SK-N-SH (cell line): ENCODE data around the gene LOX. TPM values are rescaled to one million over a fixed set of nuclear protein-coding genes. Genes with fewer than 3 reads are reported as not detected.

ENCODE experiments used
- CTCF ChIA-PET: fragments of 300-600, 350-600 bp; formaldehyde crosslinking; extraction: SDS; loops from one replicate; lab custom pipeline; 2021; lab: Yijun Ruan, JAX
- POLR2A ChIA-PET: fragments of 350-600 bp; sonication (Branson Sonifier 250); formaldehyde crosslinking; extraction: SDS; loops from one replicate; lab custom pipeline; 2020; ENCODE audit warnings: antibody characterized with exemption, inconsistent platforms; lab: Yijun Ruan, JAX
- DNase-seq: peaks from one replicate; pipeline ENCODE4 v3.0.0; 2012
- H2AFZ ChIP-seq: fragments of 200-600 bp; sonication (generic); 2 replicates; pipeline ENCODE4 v1.8.1; 2016; ENCODE audit warnings: antibody characterized with exemption, mild to moderate bottlenecking, low read depth
- H3F3A ChIP-seq: fragments of 200-600 bp; sonication (generic); replicated peaks from 2 replicates; pipeline ENCODE3; 2016; ENCODE audit warnings: antibody characterized with exemption, mild to moderate bottlenecking; ENCODE audit not compliant: insufficient read depth
- H3K27ac ChIP-seq, 2 experiments: fragments of 200-500 bp in 1 of 2; fragments of 200-600 bp in 1 of 2; sonication (Bioruptor generic) in 1 of 2; sonication (generic), shearing (Covaris generic) in 1 of 2; 2 replicates each; pipeline versions ENCODE4 v1.5.1 to v1.6.1; 2014 to 2016; ENCODE audit warnings: low read depth in 2 of 2, inconsistent platforms in 1 of 2, low read length in 1 of 2, mild to moderate bottlenecking in 1 of 2, mixed read lengths in 1 of 2
- H3K27me3 ChIP-seq: fragments of 200-600 bp; sonication (generic), shearing (Covaris generic); 2 replicates; pipeline ENCODE4 v1.6.1; 2016; ENCODE audit warnings: mixed run types; ENCODE audit not compliant: insufficient read depth
- H3K36me3 ChIP-seq, 2 experiments: fragments of 200-500 bp in 1 of 2; fragments of 200-600 bp in 1 of 2; sonication (Bioruptor generic) in 1 of 2; sonication (generic) in 1 of 2; replicated peaks in 1 of 2; 2 replicates each; pipeline versions ENCODE3 to v1.5.1; 2014 to 2016; ENCODE audit warnings: low read length in 1 of 2, mild to moderate bottlenecking in 1 of 2; ENCODE audit not compliant: insufficient read depth in 2 of 2, control insufficient read depth in 1 of 2
- H3K4me1 ChIP-seq, 2 experiments: fragments of 200-500 bp in 1 of 2; fragments of 200-600 bp in 1 of 2; sonication (Bioruptor generic) in 1 of 2; sonication (generic), shearing (Covaris generic) in 1 of 2; 2 replicates each; pipeline versions ENCODE4 v1.5.1 to v1.6.1; 2014 to 2016; ENCODE audit warnings: low read depth in 1 of 2, low read length in 1 of 2, mixed run types in 1 of 2; ENCODE audit not compliant: insufficient read depth in 2 of 2, control insufficient read depth in 1 of 2
- H3K4me2 ChIP-seq: fragments of 200-600 bp; sonication (generic), shearing (Covaris generic); 2 replicates; pipeline ENCODE4 v1.6.1; 2017; ENCODE audit warnings: mixed run types
- H3K4me3 ChIP-seq, 2 experiments: fragments of 200-500 bp in 1 of 2; fragments of 200-600 bp in 1 of 2; sonication (Bioruptor generic) in 1 of 2; sonication (generic), shearing (Covaris generic) in 1 of 2; 2 replicates each; pipeline versions ENCODE4 v1.5.1 to v1.8.1; 2014 to 2016; ENCODE audit warnings: low read depth in 2 of 2, inconsistent platforms in 1 of 2, low read length in 1 of 2, mild to moderate bottlenecking in 1 of 2, mixed read lengths in 1 of 2, moderate library complexity in 1 of 2
- H3K79me2 ChIP-seq: fragments of 200-600 bp; sonication (generic); 2 replicates; pipeline ENCODE4 v1.8.1; 2017; ENCODE audit warnings: mild to moderate bottlenecking; ENCODE audit not compliant: insufficient read depth
- H3K9ac ChIP-seq: fragments of 200-600 bp; sonication (generic); 2 replicates; pipeline ENCODE4 v1.6.1; 2017; ENCODE audit warnings: mixed run types
- H3K9me2 ChIP-seq: fragments of 200-600 bp; sonication (generic); 2 replicates; pipeline ENCODE4 v1.6.1; 2017; ENCODE audit warnings: mixed run types
- H3K9me3 ChIP-seq: fragments of 200-600 bp; sonication (generic); 2 replicates; pipeline ENCODE4 v1.6.1; 2017; ENCODE audit warnings: mixed run types, mild to moderate bottlenecking, moderate library complexity
- H4K20me1 ChIP-seq: fragments of 200-600 bp; sonication (generic); 2 replicates; pipeline ENCODE4 v1.6.1; 2017; ENCODE audit warnings: mild to moderate bottlenecking, mixed run types; ENCODE audit not compliant: insufficient read depth
- ELF1 ChIP-seq: IDR thresholded peaks from 2 replicates; pipeline ENCODE4 v1.4.0; 2012
- EZH2phosphoT487 ChIP-seq: fragments of 200-600 bp; sonication (generic); IDR thresholded peaks from 2 replicates; pipeline ENCODE4 v1.6.1; 2017; ENCODE audit warnings: low read depth, mixed run types, mild to moderate bottlenecking, antibody characterized with exemption, moderate library complexity, borderline replicate concordance
- FOXJ3 ChIP-seq: sonication (generic); formaldehyde crosslinking; IDR thresholded peaks from 2 replicates; pipeline ENCODE4 v1.5.1; 2020; ENCODE audit warnings: mild to moderate bottlenecking, missing genetic modification reagents
- GABPA ChIP-seq: IDR thresholded peaks from 2 replicates; pipeline ENCODE4 v1.4.0; 2012; ENCODE audit warnings: low read depth, mild to moderate bottlenecking
- GATA2 ChIP-seq: sonication (generic); formaldehyde crosslinking; IDR thresholded peaks from 2 replicates; pipeline ENCODE4 v1.5.0; 2020; ENCODE audit warnings: mild to moderate bottlenecking, missing genetic modification reagents
- PBX3 ChIP-seq: IDR thresholded peaks from 2 replicates; pipeline ENCODE4; 2012
- REST ChIP-seq: IDR thresholded peaks from 2 replicates; pipeline ENCODE4 v1.6.1; 2012; ENCODE audit warnings: mild to moderate bottlenecking, low read depth, low read length, moderate library complexity
- RFX5 ChIP-seq: IDR thresholded peaks from 2 replicates; pipeline ENCODE4 v1.6.1; 2012; ENCODE audit warnings: mild to moderate bottlenecking, improper control_type of control experiment, low read length
- TEAD4 ChIP-seq: IDR thresholded peaks from 2 replicates; pipeline ENCODE4 v1.4.0; 2012; ENCODE audit warnings: mild to moderate bottlenecking, borderline replicate concordance; ENCODE audit not compliant: insufficient read depth
- USF1 ChIP-seq: IDR thresholded peaks from 2 replicates; pipeline ENCODE4 v1.4.0; 2012; ENCODE audit warnings: low read depth, borderline replicate concordance
- USF2 ChIP-seq: fragments of 150-350 bp; IDR thresholded peaks from 2 replicates; pipeline ENCODE4 v1.6.1; 2017; ENCODE audit warnings: antibody characterized with exemption, low read length, low read depth, borderline replicate concordance
- YY1 ChIP-seq: IDR thresholded peaks from 2 replicates; pipeline ENCODE4 v1.4.0; 2012; ENCODE audit warnings: low read depth, mild to moderate bottlenecking
- ZBTB33 ChIP-seq: IDR thresholded peaks from 2 replicates; pipeline ENCODE4 v1.4.0; 2012; ENCODE audit warnings: low read depth, borderline replicate concordance
- WGBS: methylation state at CpG from one replicate; pipeline ENCODE4 v1.1.6; 2017; ENCODE audit warnings: low lambda C conversion rate; 5-methylcytosine and 5-hydroxymethylcytosine counted together
- polyA plus RNA-seq, 3 experiments: library from polyadenylated mRNA; depleted of rRNA; stranded (reverse); fragments of >200 nt; gene quantifications; 2 replicates each; pipeline ENCODE4 v1.2.3, GENCODE V29; 2012

Gene LOX
- polyA plus RNA-seq, 1 of the 3 experiments (the other 2 are of a cell fraction) = 36.3 TPM

- Histone ChIP-seq H3K9me3 (no peaks in the 10 kb centered on the region), H3K9ac (no peak overlapping the region), H3K79me2 (peaks cover 8% of the 10 kb centered on the region; the same call in 1 of the 2 replicates), H3K27me3 (no peaks in the 10 kb centered on the region), H3K9me2 (no peaks in the 10 kb centered on the region), H4K20me1 (no peaks in the 10 kb centered on the region), H3F3A (peaks cover 20% of the 10 kb centered on the region), H2AFZ (no peak overlapping the region), H3K4me3 (no peak overlapping the region), H3K4me2 (no peak overlapping the region), H3K27ac (no peak overlapping the region), H3K36me3 (peaks cover 19 to 43% of the 10 kb centered on the region in 2 experiments), H3K4me1 (peaks cover 4 to 5% of the 10 kb centered on the region in 2 experiments; a peak in 3 of 4 replicates)
- no peak for TF ChIP-seq ELF1
- no peak for TF ChIP-seq USF2
- no peak for TF ChIP-seq RFX5
- no peak for TF ChIP-seq PBX3
- TF ChIP-seq GATA2 (CRISPR knock-in tag) = no peak
- TF ChIP-seq USF1 = no peak
- no peak for TF ChIP-seq EZH2phosphoT487
- no peak for TF ChIP-seq ZBTB33
- no peak for TF ChIP-seq FOXJ3
- no peak for TF ChIP-seq YY1
- no peak for TF ChIP-seq GABPA
- TF ChIP-seq TEAD4 = no peak
- no peak for TF ChIP-seq REST
- CTCF ChIA-PET = interaction anchor here (2.2 to 3.7 kb wide), 2 partner anchors 11 to 37 kb away, joined by 6 to 18 read pairs; no protein-coding TSS in a partner anchor
- WGBS = 97% methylated on average over 3 of the region's 3 CpGs
- DNase-seq = no peak
- POLR2A ChIA-PET = no interaction called here
These were observed 13.1 kb downstream of the LOX start for GRCh38 chr5:122064992-122065391.
